HCT116 (cell line): Measurements from ENCODE around the gene RPL7L1. TPM values are rescaled to one million over a fixed set of nuclear protein-coding genes. Genes with fewer than 3 reads are reported as not detected.

Source experiments
- ATAC-seq: fragments of 200-7000 bp; cut with Tn5 transposase; 2 replicates; pipeline ENCODE4 v1.9.1; 2020; ENCODE audit warnings: mild to moderate bottlenecking, moderate library complexity
- BruUV-seq: library from RNA; stranded (reverse); fragments of 400-500 nt; replicated peaks from 2 replicates; lab custom pipeline; 2021; lab: Mats Ljungman, UMichigan
- CTCF ChIA-PET: fragments of 300-600 bp; sonication (Branson Sonifier 250); formaldehyde crosslinking; loops from one replicate; lab custom pipeline; 2021; ENCODE audit warnings: antibody characterized with exemption; lab: Charles Lee
- POLR2A ChIA-PET: fragments of 300-600, 350-600 bp; sonication (Branson Sonifier 250); formaldehyde crosslinking; loops from one replicate; lab custom pipeline; 2021; ENCODE audit warnings: antibody characterized with exemption; lab: Charles Lee
- RAD21 ChIA-PET, 2 experiments: fragments of 300-600 bp; sonication (Branson Sonifier 250); formaldehyde crosslinking; loops; one replicate each; lab custom pipeline; 2023; ENCODE audit warnings: low total read pairs in 2 of 2; ENCODE audit not compliant: uncharacterized antibody in 2 of 2, unreplicated experiment in 2 of 2, low non-redundant PET in 1 of 2; lab: Charles Lee
- DNase-seq: peaks from one replicate; pipeline ENCODE4 v3.0.0-alpha.2; 2010; ENCODE audit warnings: low read depth, low spot score
- H2AFZ ChIP-seq: fragments of 200-600 bp; shearing (Covaris generic), sonication (generic); 2 replicates; pipeline ENCODE4 v1.6.1; 2017; ENCODE audit warnings: low read depth, mixed run types, mixed read lengths, antibody characterized with exemption, low read length; ENCODE audit not compliant: poor library complexity, severe bottlenecking
- H3K27ac ChIP-seq: 2 replicates; pipeline ENCODE4 v1.5.1; 2012; ENCODE audit warnings: low read depth, low read length
- H3K27me3 ChIP-seq: fragments of 200-600 bp; sonication (generic); 2 replicates; pipeline ENCODE4 v1.6.1; 2016; ENCODE audit warnings: mixed run types, low read length, mixed read lengths; ENCODE audit not compliant: insufficient read depth
- H3K36me3 ChIP-seq, 2 experiments: fragments of 200-500 bp in 1 of 2; fragments of 200-600 bp in 1 of 2; sonication (Bioruptor generic) in 1 of 2; sonication (generic) in 1 of 2; 2 replicates each; pipeline versions ENCODE4 v1.5.1 to v1.6.1; 2014 to 2016; ENCODE audit warnings: low read length in 2 of 2, inconsistent platforms in 1 of 2, mixed read lengths in 1 of 2, mixed run types in 1 of 2; ENCODE audit not compliant: insufficient read depth in 2 of 2, control insufficient read depth in 1 of 2
- H3K4me1 ChIP-seq, 2 experiments: fragments of 200-600 bp in 1 of 2; sonication (generic) in 1 of 2; 2 replicates each; pipeline versions ENCODE4 v1.5.1 to v1.6.1; 2012 to 2017; ENCODE audit warnings: low read length in 2 of 2, inconsistent platforms in 1 of 2, mild to moderate bottlenecking in 1 of 2, mixed read lengths in 1 of 2, mixed run types in 1 of 2, moderate library complexity in 1 of 2; ENCODE audit not compliant: insufficient read depth in 2 of 2, control insufficient read depth in 1 of 2
- H3K4me2 ChIP-seq: fragments of 200-600 bp; sonication (generic); 2 replicates; pipeline ENCODE4 v1.6.1; 2017; ENCODE audit warnings: mixed run types, low read length, mixed read lengths
- H3K4me3 ChIP-seq, 2 experiments: fragments of 200-600 bp in 1 of 2; sonication (generic) in 1 of 2; replicated peaks in 1 of 2; 2 replicates each; pipeline ENCODE4 v1.5.1; 2011 to 2016; ENCODE audit warnings: low read length in 2 of 2, control low read depth in 1 of 2, low read depth in 1 of 2, mild to moderate bottlenecking in 1 of 2, mixed read lengths in 1 of 2, mixed run types in 1 of 2
- H3K79me2 ChIP-seq: fragments of 200-600 bp; sonication (generic); 2 replicates; pipeline ENCODE4 v1.6.1; 2017; ENCODE audit warnings: mild to moderate bottlenecking, mixed run types, low read length, moderate library complexity, mixed read lengths; ENCODE audit not compliant: insufficient read depth
- H3K9ac ChIP-seq: fragments of 200-600 bp; sonication (generic); 2 replicates; pipeline ENCODE4 v1.6.1; 2016; ENCODE audit warnings: low read length, mixed read lengths
- H3K9me2 ChIP-seq: fragments of 200-600 bp; sonication (generic), shearing (Covaris generic); 2 replicates; pipeline ENCODE4 v1.6.1; 2017; ENCODE audit warnings: mixed run types, mild to moderate bottlenecking, moderate library complexity; ENCODE audit not compliant: insufficient read depth
- H3K9me3 ChIP-seq, 2 experiments: fragments of 200-500 bp in 1 of 2; fragments of 200-600 bp in 1 of 2; sonication (Bioruptor generic) in 1 of 2; sonication (generic) in 1 of 2; 2 replicates each; pipeline ENCODE4 v1.6.1; 2014 to 2017; ENCODE audit warnings: low read length in 2 of 2, mixed read lengths in 2 of 2, inconsistent platforms in 1 of 2, low read depth in 1 of 2, mild to moderate bottlenecking in 1 of 2, mixed run types in 1 of 2, moderate library complexity in 1 of 2; ENCODE audit not compliant: control insufficient read depth in 1 of 2, insufficient read depth in 1 of 2
- H4K20me1 ChIP-seq: fragments of 200-600 bp; sonication (generic), shearing (Covaris generic); 2 replicates; pipeline ENCODE4 v1.6.1; 2017; ENCODE audit warnings: mixed run types, mild to moderate bottlenecking, moderate library complexity; ENCODE audit not compliant: insufficient read depth
- ATF3 ChIP-seq: IDR thresholded peaks from 2 replicates; pipeline ENCODE4 v1.6.1; 2012
- CEBPB ChIP-seq: IDR thresholded peaks from 2 replicates; pipeline ENCODE4 v1.6.1; 2012; ENCODE audit warnings: low read depth
- CTCF ChIP-seq, 3 experiments: fragments of 200-600 bp in 1 of 3; sonication (generic) in 1 of 3; IDR thresholded peaks in 2 of 3; conservative IDR thresholded peaks in 1 of 3; 2 replicates each; pipeline ENCODE4 v1.5.1; 2012 to 2017; ENCODE audit warnings: low read depth in 2 of 3, low read length in 2 of 3, antibody characterized with exemption in 1 of 3, borderline replicate concordance in 1 of 3, control low read depth in 1 of 3, mild to moderate bottlenecking in 1 of 3, mixed read lengths in 1 of 3, mixed run types in 1 of 3, moderate library complexity in 1 of 3; ENCODE audit not compliant: insufficient read depth in 1 of 3
- EGR1 ChIP-seq: IDR thresholded peaks from 2 replicates; pipeline ENCODE4 v1.6.1; 2012; ENCODE audit warnings: low read depth
- FOSL1 ChIP-seq: IDR thresholded peaks from 2 replicates; pipeline ENCODE4 v1.6.1; 2012; ENCODE audit warnings: low read depth
- POLR2A ChIP-seq: IDR thresholded peaks from 2 replicates; pipeline ENCODE4 v1.7.0; 2011; ENCODE audit warnings: borderline replicate concordance; ENCODE audit not compliant: insufficient read depth, insufficient read length; ENCODE audit errors: extremely low read depth
- POLR2AphosphoS5 ChIP-seq: IDR thresholded peaks from 2 replicates; pipeline ENCODE4 v1.6.1; 2011; ENCODE audit warnings: mild to moderate bottlenecking, low read depth, low read length, moderate library complexity
- REST ChIP-seq: IDR thresholded peaks from 2 replicates; pipeline ENCODE4 v1.6.1; 2012; ENCODE audit warnings: low read depth
- ZNF274 ChIP-seq: fragments of 200-500 bp; sonication (Bioruptor generic); IDR thresholded peaks from 2 replicates; pipeline ENCODE4 v1.6.1; 2014; ENCODE audit warnings: mild to moderate bottlenecking, low read depth, low read length, inconsistent platforms
- intact Hi-C: fragments of 100-400 bp; cut with micrococcal nuclease; formaldehyde crosslinking; loops from 2 replicates; pipeline ENCODE4 v1.10.0; 2022
- total RNA-seq: library from RNA; stranded (reverse); gene quantifications from one replicate; pipeline ENCODE4 v1.2.1, GENCODE V29; 2021; ENCODE audit not compliant: unreplicated experiment

RPL7L1 gene
- total RNA-seq, 1 experiment from 2014 or later, result 125 TPM

- no TSS peak for BruUV-seq
- no peaks in the 10 kb centered on the region for H3K9me3 ChIP-seq
- ChIA-PET POLR2A (no interaction called here), CTCF (no interaction called here), RAD21 (no interaction called here)
- H3K27me3 ChIP-seq, result no peaks in the 10 kb centered on the region
- H4K20me1 ChIP-seq, result no peaks in the 10 kb centered on the region
- no peak overlapping the region for H2AFZ ChIP-seq
- peaks cover 12% of the 10 kb centered on the region for H3K79me2 ChIP-seq
- ATAC-seq, result no peak
- H3K4me3 ChIP-seq, result no peak overlapping the region
- no peak for DNase-seq
- no peak overlapping the region for H3K9ac ChIP-seq
- peaks cover 22% of the 10 kb centered on the region in 2 experiments; a peak in 3 of 4 replicates for H3K36me3 ChIP-seq
- no peaks in the 10 kb centered on the region for H3K4me1 ChIP-seq
- intact Hi-C loops, result no loop called here
- H3K4me2 ChIP-seq, result no peak overlapping the region
- no peak overlapping the region for H3K27ac ChIP-seq
- no peaks in the 10 kb centered on the region for H3K9me2 ChIP-seq
- no peak for TF ChIP-seq ZNF274
- TF ChIP-seq ATF3, result no peak
- no peak for TF ChIP-seq FOSL1
- TF ChIP-seq POLR2A, result no peak
- TF ChIP-seq CTCF (IDR thresholded peaks at IDR 0.05 in 2 of 3, conservative IDR thresholded peaks at IDR 0.05 in 1 of 3; ENCODE audit: borderline replicate concordance in 1 of 3, insufficient read depth in 1 of 3, low read depth in 2 of 3, low read length in 2 of 3), result no peak
- TF ChIP-seq CEBPB, result no peak
- no peak for TF ChIP-seq REST
- TF ChIP-seq EGR1, result no peak
- no peak for TF ChIP-seq POLR2AphosphoS5
Measured at GRCh38 chr6:42938428-42938796, 59.0 kb downstream of the RPL7L1 start.
